ENCODE results near the gene DGCR8. TPM values are rescaled to one million over a fixed set of nuclear protein-coding genes. Genes with fewer than 3 reads are reported as not detected.

Gene DGCR8
- 93.1 TPM for total RNA-seq (ENCODE audit: unreplicated experiment)
- long read RNA-seq, full-length matches to known transcripts = 2 of 4 reads
- long read RNA-seq, partial matches to known transcripts = 1 of 4 reads
- long read RNA-seq, other reads (novel, unspliced or antisense) = 1 of 4 reads

DNA sequence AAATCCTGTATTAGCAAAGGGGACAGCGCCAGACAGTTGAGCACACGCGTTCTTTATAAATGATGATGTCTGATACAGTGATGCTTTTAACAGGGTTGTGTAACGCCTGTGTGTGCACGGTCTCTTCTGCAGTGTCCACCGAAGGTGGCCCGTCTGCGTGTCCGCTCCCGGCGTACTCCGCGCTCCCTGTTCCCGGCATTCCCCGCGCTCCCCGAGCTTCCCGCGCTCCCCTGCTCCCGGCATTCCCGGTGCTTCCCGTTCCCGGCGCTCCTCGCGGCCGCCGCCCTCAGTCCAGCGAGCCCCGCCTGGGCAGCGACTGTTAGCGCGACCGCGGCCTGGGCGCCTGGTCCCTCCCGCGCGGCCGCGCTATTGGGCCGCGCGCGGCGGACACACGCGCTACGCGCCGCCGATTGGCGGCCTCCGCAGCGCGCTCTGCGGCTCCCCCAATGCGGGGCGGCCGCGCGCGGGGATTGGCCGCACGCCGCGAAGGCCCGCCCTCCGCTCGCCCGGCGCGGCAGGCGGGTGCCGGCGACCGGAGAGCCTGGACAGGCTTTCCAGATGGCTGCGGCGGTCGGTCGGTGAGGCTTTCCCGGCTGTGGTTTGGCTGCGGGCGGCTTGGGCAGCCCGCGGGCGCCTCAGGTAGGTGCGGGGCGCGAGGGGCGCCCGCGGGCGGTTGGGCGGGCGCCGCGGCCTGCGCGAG lies at the start of gene DGCR8:
DGCR8 (plus strand) TSS at position 497 of the 700 bp plus-strand sequence. CDS start 5,723 bp downstream, outside the sequence.
- Mint-ChIP-seq H3K4me3 (ENCODE audit: unreplicated experiment) (peak within 1 kb of the TSS; percentile 91), H3K36me3 (ENCODE audit: unreplicated experiment) (no peaks in the 10 kb centered on the region), H3K27me3 (ENCODE audit: unreplicated experiment) (peaks cover 18% of the 10 kb centered on the region), H3K4me1 (ENCODE audit: low read depth, unreplicated experiment) (peaks cover 26% of the 10 kb centered on the region), H3K27ac (ENCODE audit: unreplicated experiment) (peak within 1 kb of the TSS; percentile 98), H3K9me3 (ENCODE audit: unreplicated experiment) (peaks cover 16% of the 10 kb centered on the region)
- TF ChIP-seq, protein P1, sequence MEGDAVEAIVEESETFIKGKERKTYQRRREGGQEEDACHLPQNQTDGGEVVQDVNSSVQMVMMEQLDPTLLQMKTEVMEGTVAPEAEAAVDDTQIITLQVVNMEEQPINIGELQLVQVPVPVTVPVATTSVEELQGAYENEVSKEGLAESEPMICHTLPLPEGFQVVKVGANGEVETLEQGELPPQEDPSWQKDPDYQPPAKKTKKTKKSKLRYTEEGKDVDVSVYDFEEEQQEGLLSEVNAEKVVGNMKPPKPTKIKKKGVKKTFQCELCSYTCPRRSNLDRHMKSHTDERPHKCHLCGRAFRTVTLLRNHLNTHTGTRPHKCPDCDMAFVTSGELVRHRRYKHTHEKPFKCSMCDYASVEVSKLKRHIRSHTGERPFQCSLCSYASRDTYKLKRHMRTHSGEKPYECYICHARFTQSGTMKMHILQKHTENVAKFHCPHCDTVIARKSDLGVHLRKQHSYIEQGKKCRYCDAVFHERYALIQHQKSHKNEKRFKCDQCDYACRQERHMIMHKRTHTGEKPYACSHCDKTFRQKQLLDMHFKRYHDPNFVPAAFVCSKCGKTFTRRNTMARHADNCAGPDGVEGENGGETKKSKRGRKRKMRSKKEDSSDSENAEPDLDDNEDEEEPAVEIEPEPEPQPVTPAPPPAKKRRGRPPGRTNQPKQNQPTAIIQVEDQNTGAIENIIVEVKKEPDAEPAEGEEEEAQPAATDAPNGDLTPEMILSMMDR (IDR thresholded peaks at IDR 0.05; ENCODE audit: partially characterized antibody, unreplicated experiment) = no peak
- peak; percentile 93 for DNase-seq

DNA sequence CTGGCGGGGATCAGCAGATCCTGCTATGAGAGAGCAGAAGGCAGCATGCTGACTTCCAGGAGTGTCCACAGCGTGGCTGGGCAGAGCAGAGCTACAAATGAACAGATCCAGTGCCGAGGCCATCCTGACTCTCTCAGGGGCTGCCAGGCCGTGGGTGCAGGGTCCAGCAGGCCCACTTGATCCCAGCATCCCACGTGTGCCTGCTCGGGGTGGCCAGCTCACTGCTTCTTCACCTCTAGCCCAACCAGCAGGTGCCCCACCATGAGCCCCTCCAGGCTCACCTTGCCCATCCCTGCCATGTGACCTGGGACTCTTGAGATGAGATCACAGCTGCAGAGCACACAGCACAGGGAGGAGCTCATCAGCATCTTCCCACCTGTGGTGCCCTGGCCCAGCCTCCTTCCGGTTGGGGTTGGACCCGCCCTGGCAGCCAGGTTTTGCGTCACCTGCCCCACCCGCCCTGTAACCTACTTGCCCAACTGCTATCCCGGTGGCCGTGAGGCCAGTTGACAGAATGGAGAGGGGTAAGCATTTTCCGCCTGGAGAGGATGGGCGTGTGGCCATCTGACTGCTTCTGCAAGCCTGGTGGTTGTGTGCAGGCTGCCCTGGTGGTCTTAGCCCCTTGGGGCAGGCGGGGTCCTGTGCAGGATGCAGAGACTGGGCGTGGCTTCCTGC lies 48.2 kb upstream of the DGCR8 start:
- Mint-ChIP-seq H3K36me3 (ENCODE audit: unreplicated experiment) (no peaks in the 10 kb centered on the region), H3K27ac (ENCODE audit: unreplicated experiment) (no peak overlapping the region), H3K4me3 (ENCODE audit: unreplicated experiment) (no peak overlapping the region), H3K9me3 (ENCODE audit: unreplicated experiment) (peaks cover 4% of the 10 kb centered on the region), H3K27me3 (ENCODE audit: unreplicated experiment) (peaks cover 2% of the 10 kb centered on the region), H3K4me1 (ENCODE audit: low read depth, unreplicated experiment) (peaks cover 9% of the 10 kb centered on the region)
- no peak for DNase-seq
- TF ChIP-seq, protein P1 (IDR thresholded peaks at IDR 0.05; ENCODE audit: partially characterized antibody, unreplicated experiment) = no peak

DNA sequence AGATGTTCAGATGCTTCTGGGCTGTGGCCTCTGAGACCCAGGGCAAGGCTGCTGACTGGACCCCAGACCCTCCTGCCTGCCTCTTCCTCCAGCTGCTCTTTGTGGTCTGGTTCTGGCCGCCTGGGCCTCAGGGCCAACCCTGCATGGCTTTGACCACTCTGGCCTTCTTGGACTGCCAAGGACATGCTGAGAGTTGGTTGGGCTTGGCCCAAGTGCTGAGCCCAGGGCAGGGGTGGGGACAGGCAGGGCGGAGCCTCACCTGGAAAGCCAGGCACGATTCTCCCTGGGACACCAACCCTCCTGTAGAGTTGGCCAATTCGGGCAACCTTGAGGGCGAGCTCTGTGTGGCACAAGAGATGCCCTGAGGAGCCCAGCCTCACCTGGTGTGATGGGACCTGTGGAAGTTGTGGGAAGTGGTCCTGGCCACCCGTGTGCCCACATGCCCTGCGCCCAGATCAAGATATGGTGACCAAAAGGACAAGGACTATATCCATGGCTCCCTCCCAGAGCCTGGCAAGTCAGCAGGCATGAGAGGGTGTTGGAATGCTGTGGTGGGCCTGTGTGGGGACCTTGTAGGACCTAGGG lies 47.5 kb upstream of the DGCR8 start:
- TF ChIP-seq, protein P1 (IDR thresholded peaks at IDR 0.05; ENCODE audit: partially characterized antibody, unreplicated experiment) = no peak
- Mint-ChIP-seq H3K27me3 (ENCODE audit: unreplicated experiment) (no peaks in the 10 kb centered on the region), H3K4me3 (ENCODE audit: unreplicated experiment) (no peak overlapping the region), H3K9me3 (ENCODE audit: unreplicated experiment) (peaks cover 5% of the 10 kb centered on the region), H3K4me1 (ENCODE audit: low read depth, unreplicated experiment) (peaks cover 9% of the 10 kb centered on the region), H3K27ac (ENCODE audit: unreplicated experiment) (no peak overlapping the region), H3K36me3 (ENCODE audit: unreplicated experiment) (no peaks in the 10 kb centered on the region)
- DNase-seq = no peak

DNA sequence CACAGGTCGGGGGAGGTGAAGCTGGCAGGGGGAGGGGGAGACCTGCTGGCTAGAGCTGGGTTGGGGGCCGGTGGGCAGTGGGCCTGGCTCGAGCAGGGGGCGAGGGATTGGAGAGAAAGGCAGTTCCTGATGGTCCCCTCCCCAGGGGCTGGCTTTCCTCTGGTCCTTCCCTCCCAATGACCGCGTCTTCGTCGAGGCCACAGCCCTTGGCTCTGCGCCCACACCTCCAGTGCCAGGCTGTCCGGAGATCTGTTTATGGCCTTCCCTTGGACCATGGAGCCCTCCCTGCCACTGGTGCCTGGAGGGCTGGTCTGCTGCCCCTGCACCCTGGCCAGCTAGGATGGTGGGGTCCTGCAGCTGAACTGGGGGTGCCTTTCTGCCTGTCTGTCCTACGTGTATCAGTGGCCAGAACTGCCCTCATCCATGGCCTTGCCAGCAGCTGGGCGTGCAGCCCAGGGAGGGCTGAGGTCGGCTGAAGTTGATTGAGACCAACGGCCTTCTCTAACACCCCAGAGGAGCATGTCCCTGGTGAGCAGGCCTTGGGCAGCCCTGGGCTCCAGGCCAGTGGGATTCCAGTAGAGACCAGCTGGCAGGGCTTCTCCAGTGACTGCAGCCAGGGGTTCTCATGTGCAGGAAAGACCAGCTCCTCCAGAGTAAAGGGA lies 46.9 kb upstream of the DGCR8 start:
- DNase-seq = no peak
- TF ChIP-seq, protein P1 (IDR thresholded peaks at IDR 0.05; ENCODE audit: partially characterized antibody, unreplicated experiment) = no peak

More for the DNA sequence above, 46.9 kb upstream of the DGCR8 start:
- H3K9me3 Mint-ChIP-seq (ENCODE audit: unreplicated experiment) = peaks cover 5% of the 10 kb centered on the region
- H3K36me3 Mint-ChIP-seq (ENCODE audit: unreplicated experiment) = no peaks in the 10 kb centered on the region
- peaks cover 9% of the 10 kb centered on the region for H3K4me1 Mint-ChIP-seq (ENCODE audit: low read depth, unreplicated experiment)
- H3K4me3 Mint-ChIP-seq (ENCODE audit: unreplicated experiment) = no peak overlapping the region
- H3K27ac Mint-ChIP-seq (ENCODE audit: unreplicated experiment) = no peak overlapping the region
- no peaks in the 10 kb centered on the region for H3K27me3 Mint-ChIP-seq (ENCODE audit: unreplicated experiment)

Measured in glutamatergic neuron (in vitro differentiated cells).